Testis (tissue), 3 donors: ENCODE results near the gene UTP4. TPM values are rescaled to one million over a fixed set of nuclear protein-coding genes. Genes with fewer than 3 reads are reported as not detected.
A peak's percentile ranks its signal among the peaks of the same experiment; 100 is the strongest.

Experiments
- DNase-seq: peaks from one replicate; pipeline ENCODE4 v3.0.0-alpha.2; 2019
- H3K27ac ChIP-seq, 2 donors: fragments of 200-600 bp; sonication (generic); one replicate each; pipeline ENCODE4 v1.5.1; 2019
- H3K27me3 ChIP-seq: fragments of 200-600 bp; sonication (generic); one replicate; pipeline ENCODE4 v1.5.1; 2019
- H3K36me3 ChIP-seq: fragments of 200-600 bp; sonication (generic); one replicate; pipeline ENCODE4 v1.5.1; 2017; ENCODE audit warnings: low read depth; ENCODE audit errors: missing control alignments
- H3K4me1 ChIP-seq: fragments of 200-600 bp; sonication (generic); one replicate; pipeline ENCODE4 v1.5.1; 2019
- H3K4me3 ChIP-seq, 2 donors: fragments of 200-600 bp; sonication (generic); one replicate each; pipeline ENCODE4 v1.5.1; 2017 to 2019
- H3K9me3 ChIP-seq: fragments of 200-600 bp; sonication (generic); one replicate; pipeline ENCODE4 v1.5.1; 2017
- POLR2A ChIP-seq: fragments of 450-650 bp; IDR thresholded peaks from one replicate; pipeline ENCODE4 v1.6.1; 2017; ENCODE audit warnings: antibody characterized with exemption, mild to moderate bottlenecking, moderate library complexity
- WGBS, 2 donors: methylation state at CpG; one replicate each; pipeline ENCODE4 v1.1.5; 2018; 5-methylcytosine and 5-hydroxymethylcytosine counted together
- intact Hi-C: fragments of 100-400 bp; cut with DNase I; formaldehyde crosslinking; loops from one replicate; pipeline ENCODE4 v1.15.1; 2023; ENCODE audit warnings: low total_unique reads
- polyA plus RNA-seq: library from polyadenylated mRNA; stranded (reverse); fragments of 350-450 nt; fragmentation: Illumina TruSeq; extraction: RNeasy Lipid Tissue Mini Kit (QIAGEN cat#74804); gene quantifications from one replicate; pipeline ENCODE4 v1.2.3, GENCODE V29; 2014; ENCODE audit warnings: low read depth, low replicate concordance; ENCODE audit not compliant: insufficient read depth
- total RNA-seq, 2 donors: library from RNA; depleted of rRNA; stranded (reverse); fragments of >200 nt; gene quantifications; one replicate each; pipeline ENCODE4 v1.2.3, GENCODE V29; 2016
- TF ChIP-seq, protein P1 (sequence below), 3 experiments: fragments of 450-650 bp in 2 of 3; fragments of 200-600 bp in 1 of 3; sonication (generic) in 1 of 3; IDR thresholded peaks; one replicate each; pipeline ENCODE4 v1.5.1; 2016 to 2019; ENCODE audit warnings: antibody characterized with exemption in 3 of 3, mild to moderate bottlenecking in 2 of 3, moderate library complexity in 1 of 3

Gene UTP4
- total and polyA plus RNA-seq, 3 donors from 2014 or later, result 72.8 to 80.5 (median 78.3) TPM

DNA sequence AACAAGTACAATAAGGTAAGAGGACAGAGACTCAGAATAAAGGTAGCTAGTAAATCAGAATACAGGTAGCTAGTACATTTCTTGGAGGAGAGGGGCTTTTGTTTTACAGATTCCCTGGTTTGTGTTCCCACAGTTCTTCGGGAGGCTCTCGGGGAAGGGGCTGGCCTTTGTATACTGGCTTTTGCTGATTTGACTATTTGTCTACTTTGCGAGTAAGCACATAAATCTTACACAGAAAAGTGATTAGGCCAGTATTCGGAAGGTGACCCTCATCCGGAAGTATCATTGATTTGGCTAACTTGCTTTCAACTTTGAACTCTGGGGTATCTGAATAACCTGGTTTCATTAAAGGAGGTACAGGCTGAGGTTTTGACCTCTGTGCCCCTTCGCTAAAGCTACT lies 33.1 kb downstream of the UTP4 start:
- intact Hi-C loops, result no loop called here
- DNase-seq, result no peak
- 89 to 92% methylated on average over 6 of the region's 6 CpGs for WGBS, 2 donors
- H3K36me3 ChIP-seq, result no peaks in the 10 kb centered on the region
- no peak overlapping the region for H3K4me3 ChIP-seq
- TF ChIP-seq POLR2A, result no peak
- TF ChIP-seq, protein P1, sequence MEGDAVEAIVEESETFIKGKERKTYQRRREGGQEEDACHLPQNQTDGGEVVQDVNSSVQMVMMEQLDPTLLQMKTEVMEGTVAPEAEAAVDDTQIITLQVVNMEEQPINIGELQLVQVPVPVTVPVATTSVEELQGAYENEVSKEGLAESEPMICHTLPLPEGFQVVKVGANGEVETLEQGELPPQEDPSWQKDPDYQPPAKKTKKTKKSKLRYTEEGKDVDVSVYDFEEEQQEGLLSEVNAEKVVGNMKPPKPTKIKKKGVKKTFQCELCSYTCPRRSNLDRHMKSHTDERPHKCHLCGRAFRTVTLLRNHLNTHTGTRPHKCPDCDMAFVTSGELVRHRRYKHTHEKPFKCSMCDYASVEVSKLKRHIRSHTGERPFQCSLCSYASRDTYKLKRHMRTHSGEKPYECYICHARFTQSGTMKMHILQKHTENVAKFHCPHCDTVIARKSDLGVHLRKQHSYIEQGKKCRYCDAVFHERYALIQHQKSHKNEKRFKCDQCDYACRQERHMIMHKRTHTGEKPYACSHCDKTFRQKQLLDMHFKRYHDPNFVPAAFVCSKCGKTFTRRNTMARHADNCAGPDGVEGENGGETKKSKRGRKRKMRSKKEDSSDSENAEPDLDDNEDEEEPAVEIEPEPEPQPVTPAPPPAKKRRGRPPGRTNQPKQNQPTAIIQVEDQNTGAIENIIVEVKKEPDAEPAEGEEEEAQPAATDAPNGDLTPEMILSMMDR (IDR thresholded peaks at IDR 0.05), result no peak
- no peaks in the 10 kb centered on the region for H3K9me3 ChIP-seq
- peaks cover 7% of the 10 kb centered on the region for H3K4me1 ChIP-seq
- no peaks in the 10 kb centered on the region for H3K27me3 ChIP-seq
- no peak overlapping the region for H3K27ac ChIP-seq

DNA sequence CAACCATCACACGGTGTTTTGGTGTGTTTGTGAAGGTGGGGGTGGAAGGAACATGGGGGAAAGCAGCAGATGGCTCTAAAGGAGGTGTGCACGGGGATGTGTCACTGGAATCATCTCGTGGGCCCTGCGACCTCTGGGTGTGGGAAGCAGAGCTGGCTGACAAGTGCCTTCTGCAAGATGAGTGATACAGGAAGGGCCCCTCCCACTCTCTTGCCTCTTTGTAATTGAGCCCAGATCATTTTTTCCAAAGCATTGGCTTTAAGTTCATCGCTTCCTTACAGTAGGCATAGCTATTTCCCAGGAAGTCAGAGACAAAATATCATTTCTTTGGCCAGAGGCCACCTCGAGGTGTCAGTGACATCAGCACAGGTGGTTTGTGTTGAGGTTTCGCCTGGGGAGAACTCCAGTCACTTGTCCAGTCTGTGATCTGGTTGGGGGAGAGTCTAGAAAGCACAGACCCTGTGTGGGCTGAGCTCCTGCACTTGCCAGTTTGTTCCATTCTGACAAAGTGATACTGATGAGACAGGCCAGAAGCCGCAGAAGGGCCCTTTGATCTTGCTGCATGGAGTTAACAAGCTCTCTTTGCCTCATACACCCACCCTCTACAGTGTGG lies 33.9 kb downstream of the UTP4 start:
- no peak for TF ChIP-seq POLR2A
- intact Hi-C loops, result no loop called here
- WGBS, 2 donors, result 61 to 62% methylated on average over 8 of the region's 8 CpGs
- Histone ChIP-seq H3K9me3 (no peaks in the 10 kb centered on the region), H3K4me3 (no peak overlapping the region), H3K27ac (no peak overlapping the region), H3K36me3 (no peaks in the 10 kb centered on the region), H3K4me1 (peaks cover 12% of the 10 kb centered on the region), H3K27me3 (no peaks in the 10 kb centered on the region)
- DNase-seq, result peak; percentile 28

DNA sequence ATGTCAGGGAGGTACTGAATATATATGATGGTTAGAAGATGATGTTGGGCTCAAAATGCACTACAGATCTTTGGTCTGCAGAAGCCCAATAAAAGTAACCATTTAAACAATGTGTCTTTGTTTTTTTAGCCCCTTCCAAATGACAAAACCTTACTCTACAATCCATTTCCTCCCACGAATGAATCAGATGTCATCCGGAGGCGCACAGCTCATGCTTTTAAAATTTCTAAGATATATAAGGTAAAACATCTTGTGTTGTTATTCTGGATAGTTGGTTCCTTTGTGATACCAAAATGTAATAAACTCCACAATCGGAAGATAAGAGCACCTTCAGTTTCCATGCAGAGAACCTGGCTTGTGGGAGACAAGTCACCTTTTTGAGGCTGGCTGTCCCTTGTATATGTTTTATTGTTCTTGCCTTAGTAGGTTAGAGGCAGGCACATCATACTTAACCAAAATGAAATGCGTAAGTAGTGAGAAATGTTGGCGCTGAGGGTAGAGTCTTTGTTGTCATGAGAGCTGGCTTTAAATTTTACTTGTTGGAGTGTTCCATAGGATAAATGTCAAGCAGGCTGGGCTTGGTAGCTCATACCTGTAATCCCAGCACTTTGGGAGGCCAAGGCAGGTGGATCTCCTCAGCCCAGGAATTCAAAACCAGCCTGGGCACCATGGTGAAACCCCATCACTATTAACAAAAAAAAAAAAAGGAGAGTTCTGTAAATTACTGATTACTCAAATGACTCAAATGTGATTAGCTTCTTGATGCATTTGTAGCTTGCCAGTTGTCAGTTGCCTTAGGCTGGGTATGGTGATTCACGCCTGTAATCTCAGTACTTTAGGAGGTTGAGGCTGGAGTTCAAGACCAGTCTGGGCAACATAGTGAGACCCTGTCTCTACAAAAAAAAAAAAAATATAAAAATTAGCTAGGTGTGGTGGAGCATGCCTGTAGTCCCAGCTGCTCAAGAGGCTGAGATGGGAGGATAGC lies 34.8 kb downstream of the UTP4 start:
- intact Hi-C loops, result no loop called here
- Histone ChIP-seq H3K36me3 (no peaks in the 10 kb centered on the region), H3K27me3 (no peaks in the 10 kb centered on the region), H3K4me3 (no peak overlapping the region), H3K4me1 (peaks cover 21% of the 10 kb centered on the region), H3K27ac (no peak overlapping the region), H3K9me3 (no peaks in the 10 kb centered on the region)
- TF ChIP-seq POLR2A, result no peak
- TF ChIP-seq, protein P1 (IDR thresholded peaks at IDR 0.05), result no peak
- WGBS, 2 donors, result 67 to 85% methylated on average over 7 of the region's 7 CpGs
- no peak for DNase-seq

DNA sequence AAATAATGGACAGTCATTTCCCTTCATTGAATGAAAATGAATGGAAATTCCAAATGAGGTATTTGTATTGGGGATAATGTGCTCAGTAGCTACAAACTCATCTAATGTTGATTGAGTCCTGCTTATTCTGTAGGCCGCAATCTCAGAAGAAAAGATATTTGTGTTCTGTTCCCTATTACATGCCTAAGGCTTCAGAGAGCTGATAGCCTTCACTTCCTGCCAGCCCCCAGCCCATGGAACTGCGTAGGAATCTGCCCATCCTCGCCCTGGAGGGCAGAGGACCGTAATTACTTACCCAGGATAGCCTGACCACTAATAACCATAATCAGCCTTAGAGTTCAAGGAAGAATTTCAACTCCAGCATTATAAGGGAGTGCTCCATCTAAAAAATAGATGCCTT lies 36.6 kb downstream of the UTP4 start:
- intact Hi-C loops, result no loop called here
- no peak for TF ChIP-seq POLR2A
- TF ChIP-seq, protein P1 (IDR thresholded peaks at IDR 0.05), result no peak
- Histone ChIP-seq H3K36me3 (no peaks in the 10 kb centered on the region), H3K27me3 (no peaks in the 10 kb centered on the region), H3K4me3 (no peak overlapping the region), H3K9me3 (no peaks in the 10 kb centered on the region), H3K4me1 (peaks cover 35% of the 10 kb centered on the region), H3K27ac (no peak overlapping the region)
- 96 to 97% methylated on average over 4 of the region's 4 CpGs for WGBS, 2 donors
- DNase-seq, result no peak

DNA sequence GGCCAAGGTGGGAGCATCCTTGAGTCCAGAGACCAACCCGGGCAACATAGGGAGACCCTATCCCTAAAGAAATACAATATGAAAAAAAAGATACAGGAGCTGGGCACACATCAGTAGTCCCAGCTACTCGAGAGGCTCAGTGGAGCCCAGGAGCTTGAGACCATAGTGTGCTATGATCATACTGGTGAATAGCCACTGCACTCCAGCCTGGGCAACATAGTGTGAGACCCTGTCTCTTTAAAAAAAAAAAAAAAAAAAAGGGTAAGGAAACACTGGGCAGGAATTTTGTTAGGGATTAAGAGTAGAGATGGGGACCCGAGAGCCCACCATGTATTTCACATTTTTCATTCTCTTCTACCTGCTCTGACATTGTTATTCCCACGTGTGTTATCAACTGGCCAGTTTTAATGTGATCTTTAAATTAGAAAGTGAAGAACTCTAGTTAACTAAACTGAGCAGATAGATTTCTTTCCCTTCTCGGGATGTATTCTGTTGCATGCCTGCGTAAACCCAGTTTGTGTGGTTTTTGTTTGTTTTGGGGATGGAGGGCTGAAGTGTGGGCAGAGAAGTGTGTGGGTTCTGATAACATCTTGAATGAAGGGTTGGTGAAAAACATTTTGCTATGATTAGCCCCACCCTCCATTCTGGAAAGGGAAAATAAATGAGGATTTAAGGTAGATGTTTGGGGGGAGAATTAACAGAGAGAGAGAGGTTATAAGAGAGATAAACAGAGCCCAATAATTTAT lies 37.3 kb downstream of the UTP4 start:
- 78 to 80% methylated on average over 6 of the region's 6 CpGs for WGBS, 2 donors

More for the DNA sequence above, 37.3 kb downstream of the UTP4 start:
- intact Hi-C loops, result no loop called here
- no peak for DNase-seq
- no peak overlapping the region for H3K4me3 ChIP-seq
- H3K27me3 ChIP-seq, result no peaks in the 10 kb centered on the region
- no peaks in the 10 kb centered on the region for H3K36me3 ChIP-seq
- peak overlapping the region in 1 of 2 donors; percentile 83 for H3K27ac ChIP-seq
- H3K4me1 ChIP-seq, result peaks cover 35% of the 10 kb centered on the region
- H3K9me3 ChIP-seq, result no peaks in the 10 kb centered on the region
- TF ChIP-seq, protein P1 (IDR thresholded peaks at IDR 0.05), result no peak
- no peak for TF ChIP-seq POLR2A
